Endothelial cell of hepatic sinusoid (primary cell): ENCODE results near the gene NKAIN2.
"Not testable (repeated sequence)": the region's sequence is repeated elsewhere in the genome, so short reads cannot be mapped to it uniquely, and the experiment has no call there.

Experiments used
- in situ Hi-C: cut with HindIII; loops from 2 replicates; pipeline ENCODE4 v1.10.0; 2017; ENCODE audit warnings: low sequenced_read_pairs

Gene NKAIN2

GRCh38 chr6:124539096-124539495 lies 735.4 kb downstream of the NKAIN2 start:
- in situ Hi-C loops: no loop called here

GRCh38 chr6:124541573-124541972 lies 737.9 kb downstream of the NKAIN2 start:
- in situ Hi-C loops: no loop called here

GRCh38 chr6:124546601-124547000 lies 742.9 kb downstream of the NKAIN2 start:
- in situ Hi-C loops: no loop called here

GRCh38 chr6:124551711-124552233 lies 748.1 kb downstream of the NKAIN2 start:
- in situ Hi-C loops: no loop called here

- in situ Hi-C loops: no loop called here
Observed at GRCh38 chr6:124557873-124558272, 754.2 kb downstream of the NKAIN2 start.

- in situ Hi-C loops: not testable (repeated sequence)
Observed at GRCh38 chr6:124560078-124560477, 756.4 kb downstream of the NKAIN2 start.

GRCh38 chr6:124560873-124561567 lies 757.4 kb downstream of the NKAIN2 start:
- in situ Hi-C loops: no loop called here

GRCh38 chr6:124561635-124562130 lies 758.0 kb downstream of the NKAIN2 start:
- in situ Hi-C loops: no loop called here

GRCh38 chr6:124564125-124564524 lies 760.5 kb downstream of the NKAIN2 start:
- in situ Hi-C loops: not testable (repeated sequence)

- in situ Hi-C loops: no loop called here
Observed at GRCh38 chr6:124567401-124567800, 763.7 kb downstream of the NKAIN2 start.

GRCh38 chr6:124573953-124574352 lies 770.3 kb downstream of the NKAIN2 start:
- in situ Hi-C loops: no loop called here

- in situ Hi-C loops: no loop called here
Observed at GRCh38 chr6:124577734-124578281, 774.1 kb downstream of the NKAIN2 start.

GRCh38 chr6:124590001-124590400 lies 786.3 kb downstream of the NKAIN2 start:
- in situ Hi-C loops: no loop called here

- in situ Hi-C loops: no loop called here
Observed at GRCh38 chr6:124599656-124600055, 796.0 kb downstream of the NKAIN2 start.

GRCh38 chr6:124604719-124605118 lies 801.1 kb downstream of the NKAIN2 start:
- in situ Hi-C loops: no loop called here

GRCh38 chr6:124607119-124607627 lies 803.5 kb downstream of the NKAIN2 start:
- in situ Hi-C loops: no loop called here

GRCh38 chr6:124613031-124613430 lies 809.4 kb downstream of the NKAIN2 start:
- in situ Hi-C loops: no loop called here

- in situ Hi-C loops: no loop called here
Observed at GRCh38 chr6:124622351-124622750, 818.7 kb downstream of the NKAIN2 start.

GRCh38 chr6:124633655-124634054 lies 830.0 kb downstream of the NKAIN2 start:
- in situ Hi-C loops: no loop called here

GRCh38 chr6:124640432-124640831 lies 836.8 kb downstream of the NKAIN2 start:
- in situ Hi-C loops: no loop called here

- in situ Hi-C loops: no loop called here
Observed at GRCh38 chr6:124655866-124656265, 852.2 kb downstream of the NKAIN2 start.

GRCh38 chr6:124658053-124658452 lies 854.4 kb downstream of the NKAIN2 start:
- in situ Hi-C loops: no loop called here
